IPS DF 6.9 (cell line): ENCODE data around the gene RPS10.

Experiments
- DNase-seq: peaks from one replicate; pipeline ENCODE4 v3.0.0-alpha.2; 2013; ENCODE audit warnings: low read depth, low spot score
- H3K27ac ChIP-seq: one replicate; pipeline ENCODE4 v1.5.1; 2013; ENCODE audit warnings: low read length, control low read depth
- H3K27me3 ChIP-seq: 2 replicates; pipeline ENCODE4 v1.6.1; 2013; ENCODE audit warnings: mild to moderate bottlenecking, low read length; ENCODE audit not compliant: control insufficient read depth, insufficient read depth
- H3K36me3 ChIP-seq: 2 replicates; pipeline ENCODE4 v1.6.1; 2013; ENCODE audit warnings: low read length; ENCODE audit not compliant: control insufficient read depth, insufficient read depth
- H3K4me1 ChIP-seq: 2 replicates; pipeline ENCODE4 v1.6.1; 2013; ENCODE audit warnings: low read length; ENCODE audit not compliant: control insufficient read depth, insufficient read depth
- H3K4me3 ChIP-seq: 2 replicates; pipeline ENCODE4 v1.5.1; 2013; ENCODE audit warnings: mild to moderate bottlenecking, low read length
- H3K9me3 ChIP-seq: 2 replicates; pipeline ENCODE4 v1.6.1; 2013; ENCODE audit warnings: low read length, inconsistent platforms; ENCODE audit not compliant: control insufficient read depth, insufficient read depth
- WGBS: extraction: QIAGEN DNeasy Blood & Tissue Kit; methylation state at CpG from one replicate; pipeline ENCODE4 v1.1.7; 2013; ENCODE audit warnings: mixed read lengths, missing lambda C conversion rate; ENCODE audit not compliant: insufficient read length, insufficient coverage; 5-methylcytosine and 5-hydroxymethylcytosine counted together

The RPS10 gene

DNA sequence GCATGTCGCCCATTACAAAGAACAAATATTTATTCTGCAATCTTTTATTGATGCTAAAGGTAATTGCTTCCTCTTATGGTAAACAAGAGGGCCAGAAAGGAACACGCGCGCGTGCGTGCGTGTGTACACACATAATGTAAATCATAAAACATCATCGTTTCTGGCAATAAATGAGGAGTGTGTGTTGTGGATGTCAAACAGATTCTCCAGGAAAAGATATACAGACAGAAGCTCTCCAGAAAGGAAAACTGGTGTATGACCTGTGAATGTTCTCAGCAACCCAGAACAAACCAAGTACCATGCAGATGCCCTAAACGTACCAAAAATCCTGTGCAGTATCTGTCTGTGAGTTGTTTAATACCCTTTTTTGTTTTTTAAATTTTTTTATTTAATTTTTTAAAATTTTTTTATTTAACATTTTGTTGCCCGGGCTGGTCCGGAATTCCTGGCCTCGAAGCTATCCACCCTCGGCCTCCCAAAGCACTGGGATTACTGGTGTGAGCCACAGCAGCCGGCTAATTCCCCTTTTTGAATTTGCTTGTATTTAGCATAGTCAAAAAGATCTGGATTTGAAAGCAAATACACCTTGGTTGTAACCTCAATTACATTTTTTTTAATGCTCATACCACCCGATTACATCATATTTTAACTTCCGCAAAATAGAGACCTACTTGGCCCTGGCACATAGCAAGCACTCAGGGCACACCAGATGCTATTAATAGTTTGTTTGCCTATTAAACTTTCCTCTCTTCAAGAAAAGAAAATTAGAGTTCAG lies 32.5 kb downstream of the RPS10 start:
- H3K27ac ChIP-seq: no peak overlapping the region
- DNase-seq: no peak
- no peaks in the 10 kb centered on the region for H3K9me3 ChIP-seq
- H3K4me1 ChIP-seq: no peaks in the 10 kb centered on the region
- H3K36me3 ChIP-seq: no peaks in the 10 kb centered on the region
- H3K4me3 ChIP-seq: peak overlapping the region; percentile 85; the same call in 1 of the 2 replicates
- WGBS: 100% methylated on average over 2 of the region's 16 CpGs
- no peaks in the 10 kb centered on the region for H3K27me3 ChIP-seq

GRCh38 chr6:34392497-34393190 lies 33.2 kb downstream of the RPS10 start, which contains the start of gene NUDT3:
NUDT3 (minus strand) TSS chr6:34392669; CDS start chr6:34392362, 307 bp downstream.
- no peaks in the 10 kb centered on the region for H3K9me3 ChIP-seq
- no peaks in the 10 kb centered on the region for H3K27me3 ChIP-seq
- no peaks in the 10 kb centered on the region for H3K4me1 ChIP-seq
- no peaks in the 10 kb centered on the region for H3K36me3 ChIP-seq
- no peak within 1 kb of the TSS for H3K27ac ChIP-seq
- DNase-seq: peak; percentile 88
- no CpG with 5 or more reads among the region's 87 CpGs for WGBS
- H3K4me3 ChIP-seq: peak within 1 kb of the TSS; percentile 85

GRCh38 chr6:34391786-34392496 lies 33.9 kb downstream of the RPS10 start:
- Histone ChIP-seq H3K4me3 (peak overlapping the region; percentile 85), H3K9me3 (no peaks in the 10 kb centered on the region), H3K27ac (no peak overlapping the region), H3K27me3 (no peaks in the 10 kb centered on the region), H3K4me1 (no peaks in the 10 kb centered on the region), H3K36me3 (no peaks in the 10 kb centered on the region)
- no CpG with 5 or more reads among the region's 78 CpGs for WGBS
- DNase-seq: no peak

DNA sequence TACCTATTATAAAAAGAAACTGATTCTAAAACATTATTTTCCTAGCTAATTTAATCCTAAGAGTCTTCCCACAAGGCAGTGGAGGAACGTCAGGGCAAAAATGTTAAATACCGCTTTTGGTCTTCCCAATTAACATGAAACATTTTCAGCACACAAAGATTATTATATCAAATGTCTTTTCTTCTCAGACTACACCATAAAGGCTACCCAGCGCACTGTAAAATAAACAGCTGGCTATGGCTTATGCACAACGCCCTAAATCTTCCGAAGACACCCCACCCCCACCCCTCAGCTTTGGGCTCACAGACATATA lies 34.4 kb downstream of the RPS10 start:
- WGBS: no CpG with 5 or more reads among the region's 5 CpGs

DNA sequence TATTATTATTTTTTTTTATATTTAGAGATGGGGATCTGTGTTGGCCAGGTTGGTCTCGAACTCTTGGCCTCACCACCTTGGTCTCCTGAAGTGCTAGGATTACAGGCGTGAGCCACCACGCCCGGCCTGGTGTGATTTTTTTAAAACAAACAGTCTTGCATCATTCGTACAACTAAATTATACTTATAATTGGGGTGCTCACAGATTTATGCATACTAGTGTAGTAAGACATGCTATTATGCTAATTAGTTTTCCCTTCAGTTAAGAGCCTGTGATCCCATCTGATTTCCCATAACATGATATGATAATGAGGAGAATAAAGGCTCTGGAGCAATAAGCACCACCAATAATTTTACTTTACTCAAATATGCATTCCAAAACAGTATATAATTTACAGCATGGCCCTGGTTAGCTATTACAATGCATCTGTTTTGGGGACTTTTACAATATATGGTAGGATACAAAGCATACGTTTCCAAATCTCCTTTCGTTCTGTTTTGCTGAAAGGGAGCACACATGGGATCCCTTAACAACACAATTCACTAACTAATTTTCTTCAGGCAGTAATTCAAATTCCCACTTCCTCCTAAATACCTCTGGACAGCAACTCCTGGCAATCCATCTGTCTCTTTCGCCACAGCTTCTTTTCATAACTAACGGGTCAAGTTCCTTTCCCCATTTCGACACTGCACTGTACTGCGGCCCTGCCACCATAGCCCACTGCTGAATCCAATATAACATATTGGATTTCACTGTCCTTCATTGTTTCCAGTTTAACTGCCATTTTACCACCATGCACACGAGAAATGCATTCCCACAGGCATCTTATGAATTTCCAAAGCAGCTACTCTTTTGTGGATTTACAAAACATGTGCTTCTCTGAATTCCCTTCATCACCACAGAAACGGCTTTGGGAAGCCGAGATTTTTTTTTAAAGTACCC lies 35.1 kb downstream of the RPS10 start:
- DNase-seq: no peak
- H3K36me3 ChIP-seq: no peaks in the 10 kb centered on the region

More for the DNA sequence above, 34.4 kb downstream of the RPS10 start:
- no peaks in the 10 kb centered on the region for H3K4me1 ChIP-seq
- H3K36me3 ChIP-seq: no peaks in the 10 kb centered on the region
- H3K27me3 ChIP-seq: no peaks in the 10 kb centered on the region
- no peaks in the 10 kb centered on the region for H3K9me3 ChIP-seq
- H3K27ac ChIP-seq: no peak overlapping the region
- peak overlapping the region; percentile 85; the same call in 1 of the 2 replicates for H3K4me3 ChIP-seq
- DNase-seq: no peak

DNA sequence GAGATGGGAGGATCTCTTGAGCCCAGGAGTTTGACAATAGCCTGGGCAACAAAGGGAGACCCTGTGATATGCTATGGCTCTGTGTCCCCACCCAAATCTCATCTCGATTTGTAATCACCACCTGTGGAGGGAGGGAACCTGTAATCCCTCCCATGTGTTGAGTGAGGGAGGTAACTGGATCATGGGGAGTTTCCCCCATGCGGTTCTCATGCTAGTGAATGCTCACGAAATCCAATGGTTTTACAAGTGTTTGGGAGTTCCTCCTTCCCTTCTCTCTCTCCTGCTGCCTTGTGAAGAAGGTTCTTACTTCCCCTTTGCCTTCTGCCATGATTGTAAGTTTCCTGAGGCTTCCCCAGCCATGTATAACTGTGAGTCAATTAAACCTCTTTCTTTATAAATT lies 36.8 kb downstream of the RPS10 start:
- H3K9me3 ChIP-seq: no peaks in the 10 kb centered on the region
- H3K4me1 ChIP-seq: no peaks in the 10 kb centered on the region
- DNase-seq: no peak
- no peaks in the 10 kb centered on the region for H3K36me3 ChIP-seq
- WGBS: no CpG with 5 or more reads among the region's 3 CpGs
- no peak overlapping the region for H3K4me3 ChIP-seq
- H3K27ac ChIP-seq: no peak overlapping the region
- H3K27me3 ChIP-seq: no peaks in the 10 kb centered on the region

More for the DNA sequence above, 35.1 kb downstream of the RPS10 start:
- Histone ChIP-seq H3K4me1 (no peaks in the 10 kb centered on the region), H3K9me3 (no peaks in the 10 kb centered on the region), H3K4me3 (peak overlapping the region; percentile 31), H3K27me3 (no peaks in the 10 kb centered on the region), H3K27ac (no peak overlapping the region)
- WGBS: no CpG with 5 or more reads among the region's 14 CpGs

- Histone ChIP-seq H3K27ac (no peak overlapping the region), H3K9me3 (no peaks in the 10 kb centered on the region), H3K4me1 (no peaks in the 10 kb centered on the region), H3K27me3 (no peaks in the 10 kb centered on the region), H3K36me3 (no peaks in the 10 kb centered on the region), H3K4me3 (no peak overlapping the region)
- DNase-seq: no peak
- WGBS: no CpG with 5 or more reads among the region's 3 CpGs
Observed at GRCh38 chr6:34388421-34388820, 37.4 kb downstream of the RPS10 start.

- H3K4me3 ChIP-seq: no peak overlapping the region
- H3K4me1 ChIP-seq: no peaks in the 10 kb centered on the region
- no peaks in the 10 kb centered on the region for H3K27me3 ChIP-seq
- WGBS: no CpG with 5 or more reads among the region's 4 CpGs
- no peaks in the 10 kb centered on the region for H3K9me3 ChIP-seq
- H3K27ac ChIP-seq: no peak overlapping the region
- DNase-seq: no peak
- H3K36me3 ChIP-seq: no peaks in the 10 kb centered on the region
Observed at GRCh38 chr6:34386316-34387137, 39.3 kb downstream of the RPS10 start.

GRCh38 chr6:34385793-34386195 lies 40.1 kb downstream of the RPS10 start:
- WGBS: no CpG with 5 or more reads among the region's 3 CpGs
- no peak for DNase-seq
- no peak overlapping the region for H3K27ac ChIP-seq
- no peaks in the 10 kb centered on the region for H3K4me1 ChIP-seq
- no peak overlapping the region for H3K4me3 ChIP-seq
- H3K27me3 ChIP-seq: no peaks in the 10 kb centered on the region
- H3K9me3 ChIP-seq: no peaks in the 10 kb centered on the region
- no peaks in the 10 kb centered on the region for H3K36me3 ChIP-seq
